ENCODE results near the gene CD300LD.

The CD300LD gene

DNA sequence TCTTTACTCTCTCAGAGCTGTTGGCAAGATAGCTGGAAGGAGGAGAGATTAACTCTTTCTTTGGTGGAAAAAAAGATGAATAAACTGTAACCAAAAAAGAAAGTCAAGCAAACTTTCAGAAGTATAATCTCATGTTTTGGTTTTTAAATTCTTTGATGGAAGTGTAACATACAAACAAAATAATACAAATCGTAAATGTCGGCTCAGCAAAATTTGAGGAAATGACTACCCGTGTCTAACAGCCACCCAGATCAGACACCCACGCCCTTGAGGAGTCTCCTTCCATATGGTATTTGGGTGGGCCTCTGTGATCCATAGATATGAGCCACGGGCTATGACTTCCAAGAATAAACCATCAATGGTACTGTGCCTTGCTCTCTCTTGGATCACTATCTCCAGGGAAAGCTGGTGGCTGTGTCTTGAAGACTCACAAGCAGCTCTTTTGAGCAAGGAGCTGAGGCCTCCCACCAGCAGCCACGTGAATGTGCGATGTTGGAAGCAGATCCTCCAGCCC, 36.6 kb downstream of the CD300LD start:
- Histone ChIP-seq H3K36me3 (ENCODE audit: control insufficient read depth, insufficient read depth, low read length) (no peaks in the 10 kb centered on the region), H3K4me2 (ENCODE audit: low read length) (no peak overlapping the region), H3K79me2 (no peaks in the 10 kb centered on the region), H3K9ac (no peak overlapping the region), H3K27ac (no peak overlapping the region), H3K27me3 (ENCODE audit: control insufficient read depth, insufficient read depth, low read length) (no peaks in the 10 kb centered on the region), H3K4me3 (ENCODE audit: low read depth, low read length) (no peak overlapping the region), H3K4me1 (no peaks in the 10 kb centered on the region), H3K9me3 (ENCODE audit: control insufficient read depth, low read length) (no peaks in the 10 kb centered on the region), H2AFZ (no peak overlapping the region)
- TF ChIP-seq CTCF (IDR thresholded peaks at IDR 0.05) = no peak

- Histone ChIP-seq H3K79me2 (no peaks in the 10 kb centered on the region), H3K4me2 (ENCODE audit: low read length) (no peak overlapping the region)
- TF ChIP-seq CTCF (IDR thresholded peaks at IDR 0.05) = no peak
Measured at GRCh38 chr17:74554909-74555308, 37.2 kb downstream of the CD300LD start.

DNA sequence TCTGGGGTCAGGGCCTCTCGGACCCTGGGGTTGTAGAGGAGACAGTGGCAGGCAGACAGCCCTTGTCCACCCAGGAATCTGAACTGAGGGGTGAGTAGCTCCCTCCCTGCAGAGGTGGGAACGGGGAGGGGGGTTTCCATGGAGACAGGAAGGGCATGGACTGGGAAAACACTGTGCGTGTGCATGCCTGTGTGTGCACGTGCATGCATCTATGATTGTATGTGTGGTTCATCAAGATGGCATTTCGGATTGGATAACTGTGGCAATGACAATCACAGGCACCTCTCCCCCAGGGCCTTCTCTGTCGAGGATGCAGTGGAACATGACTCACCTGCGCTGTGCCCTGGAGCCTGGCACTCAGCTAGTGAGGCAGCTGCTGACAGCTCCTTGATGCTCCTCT, 40.0 kb downstream of the CD300LD start:
- H3K4me1 ChIP-seq = no peaks in the 10 kb centered on the region
- H2AFZ ChIP-seq = no peak overlapping the region
- H3K27me3 ChIP-seq (ENCODE audit: control insufficient read depth, insufficient read depth, low read length) = no peaks in the 10 kb centered on the region
- H3K9me3 ChIP-seq (ENCODE audit: control insufficient read depth, low read length) = no peaks in the 10 kb centered on the region
- no peaks in the 10 kb centered on the region for H3K36me3 ChIP-seq (ENCODE audit: control insufficient read depth, insufficient read depth, low read length)
- H3K79me2 ChIP-seq = no peaks in the 10 kb centered on the region
- H3K4me3 ChIP-seq (ENCODE audit: low read depth, low read length) = no peak overlapping the region
- H3K4me2 ChIP-seq (ENCODE audit: low read length) = no peak overlapping the region
- H3K9ac ChIP-seq = no peak overlapping the region
- no peak for TF ChIP-seq CTCF (IDR thresholded peaks at IDR 0.05)
- no peak overlapping the region for H3K27ac ChIP-seq

More at GRCh38 chr17:74554909-74555308, 37.2 kb downstream of the CD300LD start:
- H3K9me3 ChIP-seq (ENCODE audit: control insufficient read depth, low read length) = no peaks in the 10 kb centered on the region
- H3K4me3 ChIP-seq (ENCODE audit: low read depth, low read length) = no peak overlapping the region
- no peaks in the 10 kb centered on the region for H3K36me3 ChIP-seq (ENCODE audit: control insufficient read depth, insufficient read depth, low read length)
- H3K9ac ChIP-seq = no peak overlapping the region
- H3K27me3 ChIP-seq (ENCODE audit: control insufficient read depth, insufficient read depth, low read length) = no peaks in the 10 kb centered on the region
- no peaks in the 10 kb centered on the region for H3K4me1 ChIP-seq
- no peak overlapping the region for H2AFZ ChIP-seq
- no peak overlapping the region for H3K27ac ChIP-seq

GRCh38 chr17:74550602-74551001, 41.5 kb downstream of the CD300LD start:
- H3K4me2 ChIP-seq (ENCODE audit: low read length) = no peak overlapping the region
- no peak for TF ChIP-seq CTCF (IDR thresholded peaks at IDR 0.05)
- H3K27me3 ChIP-seq (ENCODE audit: control insufficient read depth, insufficient read depth, low read length) = no peaks in the 10 kb centered on the region
- H3K36me3 ChIP-seq (ENCODE audit: control insufficient read depth, insufficient read depth, low read length) = no peaks in the 10 kb centered on the region
- no peak overlapping the region for H2AFZ ChIP-seq
- no peak overlapping the region for H3K27ac ChIP-seq
- H3K79me2 ChIP-seq = no peaks in the 10 kb centered on the region
- H3K4me3 ChIP-seq (ENCODE audit: low read depth, low read length) = no peak overlapping the region
- H3K9me3 ChIP-seq (ENCODE audit: control insufficient read depth, low read length) = no peaks in the 10 kb centered on the region
- no peaks in the 10 kb centered on the region for H3K4me1 ChIP-seq
- no peak overlapping the region for H3K9ac ChIP-seq

GRCh38 chr17:74549343-74549742, 42.7 kb downstream of the CD300LD start:
- no peak for TF ChIP-seq CTCF (IDR thresholded peaks at IDR 0.05)
- H3K4me1 ChIP-seq = no peaks in the 10 kb centered on the region
- no peaks in the 10 kb centered on the region for H3K27me3 ChIP-seq (ENCODE audit: control insufficient read depth, insufficient read depth, low read length)
- H3K9me3 ChIP-seq (ENCODE audit: control insufficient read depth, low read length) = no peaks in the 10 kb centered on the region
- H3K79me2 ChIP-seq = no peaks in the 10 kb centered on the region
- H3K27ac ChIP-seq = no peak overlapping the region
- H3K4me2 ChIP-seq (ENCODE audit: low read length) = no peak overlapping the region
- no peak overlapping the region for H3K4me3 ChIP-seq (ENCODE audit: low read depth, low read length)
- H2AFZ ChIP-seq = no peak overlapping the region
- no peak overlapping the region for H3K9ac ChIP-seq
- H3K36me3 ChIP-seq (ENCODE audit: control insufficient read depth, insufficient read depth, low read length) = no peaks in the 10 kb centered on the region

Data from parathyroid adenoma (tissue), 2 donors.